HG03558 (cell line): Measurements from ENCODE around the gene NRGN.
A peak's percentile ranks its signal among the peaks of the same experiment; 100 is the strongest.

ENCODE experiments used
- ATAC-seq: cut with Tn5 transposase; IDR thresholded peaks from one replicate; pipeline ENCODE4 v1.9.1; 2021; ENCODE audit warnings: moderate number of reproducible peaks; ENCODE audit not compliant: unreplicated experiment; ENCODE audit errors: extremely low read depth

Gene NRGN

DNA sequence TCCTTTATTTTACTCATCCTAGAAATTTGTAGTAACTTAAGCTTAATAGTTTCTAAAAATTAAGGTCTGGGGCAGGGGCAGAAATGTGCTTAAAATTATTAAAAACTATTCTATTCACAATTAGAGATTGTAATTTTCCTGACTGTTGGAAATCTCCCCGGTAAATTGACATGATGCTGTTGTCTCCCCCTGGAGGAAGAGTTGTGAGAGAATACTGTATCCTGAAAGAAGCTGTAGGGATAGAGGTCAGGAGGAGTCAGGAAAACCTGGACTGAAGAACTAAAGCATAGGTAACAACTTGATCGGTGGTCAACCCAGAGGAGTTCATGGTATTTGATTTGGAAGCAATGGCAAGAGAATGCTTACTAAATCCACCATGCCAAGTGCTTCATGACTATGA is 38.5 kb downstream of the NRGN start:
- ATAC-seq = no peak

DNA sequence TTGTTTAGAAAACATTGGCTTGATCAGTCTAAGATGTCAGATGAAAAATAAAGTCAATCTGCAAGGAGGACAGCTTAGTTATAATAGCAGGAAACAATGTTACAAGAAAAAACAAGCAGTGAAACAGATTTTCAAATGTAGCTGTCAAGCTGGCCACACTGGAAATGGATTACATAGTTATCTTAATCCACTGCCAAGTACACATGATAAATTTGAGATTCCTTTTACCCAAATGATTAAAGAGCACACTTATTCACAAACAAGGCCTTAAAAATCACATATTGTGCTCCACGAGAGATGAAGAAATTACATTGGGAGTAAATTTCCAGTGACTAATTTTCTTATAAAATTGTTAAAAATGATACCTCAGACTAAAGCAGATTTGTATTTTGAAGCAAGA is 39.8 kb downstream of the NRGN start:
- no peak for ATAC-seq

DNA sequence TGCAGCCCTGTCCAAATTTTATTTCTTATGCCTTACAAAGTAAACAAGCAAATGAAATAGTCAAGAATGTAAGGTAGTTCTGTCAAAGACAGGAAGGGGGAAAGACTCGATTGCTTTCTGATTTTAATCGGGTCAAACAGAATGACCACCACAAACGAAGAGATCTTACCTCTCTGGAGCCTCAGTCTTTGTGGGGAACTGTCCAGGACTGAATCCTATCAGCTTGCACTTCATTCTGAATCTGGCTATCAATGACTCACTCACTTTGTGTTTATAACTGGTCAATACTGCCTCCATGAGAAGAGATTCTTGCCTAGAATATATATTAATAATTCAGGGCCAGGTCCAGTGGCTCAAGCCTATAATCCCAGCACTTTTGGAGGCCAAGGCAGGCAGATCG is 43.3 kb downstream of the NRGN start:
- no peak for ATAC-seq

DNA sequence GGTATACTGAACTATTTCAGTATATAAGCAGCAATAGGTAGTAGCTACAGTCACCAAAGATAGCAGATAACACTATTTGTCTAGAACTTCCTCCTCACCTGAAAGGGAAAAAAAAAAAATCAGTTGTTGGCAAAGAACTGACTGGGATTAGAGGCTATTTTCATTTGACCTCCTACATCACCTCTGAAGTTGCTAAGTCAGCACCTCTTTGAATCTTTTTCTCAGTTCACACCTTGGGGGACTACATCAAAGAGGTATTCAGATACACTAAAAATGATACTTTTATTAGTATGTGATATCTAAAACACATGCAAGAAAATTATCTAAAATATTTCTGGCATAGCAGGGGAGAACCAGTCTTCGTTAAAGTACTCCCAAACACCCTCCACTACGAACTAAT is 44.3 kb downstream of the NRGN start:
- ATAC-seq = no peak

DNA sequence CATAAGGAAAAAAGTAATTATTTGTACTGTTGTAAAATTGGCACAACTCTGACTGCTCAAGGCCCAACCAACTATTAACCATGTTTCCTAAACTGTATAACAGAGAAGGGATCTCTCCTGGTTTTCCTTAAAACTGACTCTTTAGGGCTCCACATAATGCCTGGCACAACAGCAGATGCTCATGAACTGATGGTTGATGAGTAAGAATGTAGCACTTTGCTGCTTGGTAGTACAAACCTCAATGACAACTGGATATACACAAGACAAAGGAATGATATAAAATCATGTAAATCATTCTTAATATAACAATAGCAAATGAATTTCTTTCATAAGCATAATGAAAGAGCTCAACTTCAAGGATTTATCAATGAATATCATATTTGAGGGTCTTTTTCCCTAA is 48.8 kb downstream of the NRGN start:
- no peak for ATAC-seq

DNA sequence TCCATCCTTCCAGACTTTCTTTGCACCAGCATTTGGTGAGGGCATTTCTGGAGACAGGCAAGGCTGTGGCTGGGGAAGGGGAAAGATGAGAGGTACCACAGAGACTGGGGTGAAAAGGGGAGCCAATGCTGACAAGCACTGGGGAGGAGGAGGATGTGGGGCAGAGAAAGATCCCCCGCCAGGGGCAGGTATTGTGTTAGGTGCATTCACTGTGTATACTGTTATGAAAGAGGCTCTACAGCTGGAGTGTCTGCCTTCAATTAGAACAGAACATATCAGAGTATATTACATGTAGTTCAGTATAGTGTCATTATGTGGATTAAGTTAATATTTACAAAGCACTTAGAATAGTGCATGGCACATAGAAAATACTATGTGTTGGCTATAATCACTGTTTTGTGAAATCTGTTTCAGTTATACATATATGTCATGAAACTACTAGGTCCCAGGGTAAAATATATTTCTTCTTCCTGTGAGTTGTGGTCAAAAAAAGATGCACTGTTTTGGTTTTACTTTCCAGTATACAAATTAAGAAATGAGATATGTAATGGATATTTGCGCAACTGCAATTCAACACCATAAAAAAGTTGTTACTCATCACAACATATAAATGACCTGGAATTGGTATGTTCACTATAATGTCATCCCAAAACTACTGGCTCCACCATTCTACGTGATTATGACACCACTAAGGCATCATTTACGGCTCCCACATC is 52.0 kb downstream of the NRGN start:
- peak; percentile 55 for ATAC-seq

DNA sequence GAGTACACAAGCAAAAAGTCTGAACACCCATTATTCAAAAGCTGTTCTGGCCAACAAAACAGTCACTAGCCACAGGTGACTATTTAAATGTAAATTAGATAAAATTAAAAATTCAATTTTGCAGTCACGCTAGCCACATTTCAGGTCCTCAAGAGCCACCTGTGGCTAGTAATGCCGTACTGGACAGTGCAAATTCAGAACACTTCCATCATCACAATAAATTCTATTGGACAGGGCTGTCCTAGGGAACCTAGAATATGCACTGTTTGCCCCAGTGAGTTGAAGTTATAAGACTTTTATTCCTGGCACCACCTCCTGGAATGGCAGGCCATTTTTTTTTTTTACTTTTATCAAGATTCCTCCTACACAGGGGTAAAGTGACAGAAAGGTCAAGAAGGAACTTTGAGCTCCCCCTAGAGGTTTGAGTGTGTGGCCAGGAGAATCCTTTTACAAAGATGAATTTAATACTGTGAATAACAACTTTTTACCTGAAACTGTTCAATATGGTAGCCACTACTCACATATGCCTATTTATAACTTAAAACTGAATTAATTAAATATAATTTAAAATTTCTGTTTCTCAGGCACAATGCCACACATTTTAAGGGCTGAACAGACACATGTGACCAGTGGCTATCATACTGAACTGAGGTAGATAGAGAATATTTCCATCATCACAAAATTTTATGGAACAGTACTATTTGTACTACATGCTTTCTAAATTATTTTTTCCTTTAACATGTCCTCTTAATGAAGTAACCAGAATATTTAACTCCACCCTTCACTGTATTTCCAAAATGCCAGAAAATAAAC is 53.9 kb downstream of the NRGN start:
- ATAC-seq = no peak

DNA sequence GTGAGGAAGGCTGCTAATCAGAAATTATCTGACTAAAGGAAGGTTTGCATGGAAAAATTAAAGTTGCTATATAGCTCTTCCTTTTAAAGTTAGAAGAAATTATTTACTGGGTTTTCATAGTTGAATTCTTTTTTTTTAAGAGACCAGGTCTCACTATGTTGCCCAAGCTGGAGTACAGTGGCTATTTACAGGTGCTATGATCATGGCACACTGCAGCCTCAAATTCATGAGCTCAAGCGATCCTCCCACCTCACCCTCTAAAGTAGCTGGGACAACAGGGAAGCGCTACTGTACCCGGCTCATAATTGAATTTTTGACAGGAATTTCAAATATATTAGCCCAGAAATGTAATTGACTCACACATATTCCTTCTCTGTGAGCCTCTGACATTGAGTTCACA is 56.6 kb downstream of the NRGN start:
- ATAC-seq = no peak
